ENCODE results near the gene PMS1. TPM values are rescaled to one million over a fixed set of nuclear protein-coding genes. Genes with fewer than 3 reads are reported as not detected.

PMS1 gene
- total RNA-seq, 2 donors from 2014 or later = 35.2 to 38.3 TPM

DNA sequence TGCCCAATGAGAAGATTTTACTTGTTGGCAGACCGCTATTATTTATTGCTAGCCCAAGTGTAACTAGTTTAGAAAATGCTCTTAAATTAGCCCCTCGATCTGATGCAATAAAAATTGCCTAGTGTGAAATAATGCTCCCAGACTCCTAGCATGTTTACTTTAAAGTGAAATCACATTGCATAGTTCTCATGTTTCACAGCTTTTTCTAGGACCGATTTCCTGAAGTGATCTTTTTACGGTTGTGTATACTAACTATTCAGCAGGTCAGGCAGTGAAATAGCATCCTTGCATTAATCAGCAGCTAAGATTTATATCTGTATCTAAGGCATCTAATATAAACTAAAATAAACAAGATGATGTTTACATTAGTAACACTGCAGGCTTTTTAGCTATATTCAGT, 52.4 kb downstream of the PMS1 start:
- no peak for DNase-seq (ENCODE audit: low spot score in 2 of 2)
- ATAC-seq = no peak
- H3K27ac Mint-ChIP-seq = no peak overlapping the region
- H3K9me3 Mint-ChIP-seq = no peaks in the 10 kb centered on the region
- peaks cover 4 to 6% of the 10 kb centered on the region in 2 donors for H3K36me3 Mint-ChIP-seq

DNA sequence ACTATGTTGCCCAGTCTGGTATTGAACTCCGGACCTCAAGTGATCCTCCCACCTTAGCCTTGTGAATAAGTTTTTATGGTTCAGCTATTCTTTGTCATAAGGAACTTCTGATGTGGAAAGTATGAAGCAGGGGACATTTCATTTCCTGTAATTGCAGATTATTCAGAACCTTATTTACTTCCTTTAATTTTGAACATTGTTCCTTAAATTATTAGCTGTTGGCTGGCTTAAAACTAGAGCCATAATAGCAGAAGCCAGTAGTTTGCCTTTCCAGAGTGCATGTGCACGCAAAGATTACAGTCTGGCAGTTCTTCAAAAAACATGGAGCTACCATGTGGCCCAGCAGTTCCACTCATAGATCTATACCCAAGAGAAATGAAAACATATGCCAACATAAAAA, 53.1 kb downstream of the PMS1 start:
- DNase-seq (ENCODE audit: low spot score in 2 of 2) (no peak), ATAC-seq (no peak)
- no peak overlapping the region for H3K27ac Mint-ChIP-seq
- H3K9me3 Mint-ChIP-seq = no peaks in the 10 kb centered on the region
- peaks cover 4 to 13% of the 10 kb centered on the region in 2 donors for H3K36me3 Mint-ChIP-seq

DNA sequence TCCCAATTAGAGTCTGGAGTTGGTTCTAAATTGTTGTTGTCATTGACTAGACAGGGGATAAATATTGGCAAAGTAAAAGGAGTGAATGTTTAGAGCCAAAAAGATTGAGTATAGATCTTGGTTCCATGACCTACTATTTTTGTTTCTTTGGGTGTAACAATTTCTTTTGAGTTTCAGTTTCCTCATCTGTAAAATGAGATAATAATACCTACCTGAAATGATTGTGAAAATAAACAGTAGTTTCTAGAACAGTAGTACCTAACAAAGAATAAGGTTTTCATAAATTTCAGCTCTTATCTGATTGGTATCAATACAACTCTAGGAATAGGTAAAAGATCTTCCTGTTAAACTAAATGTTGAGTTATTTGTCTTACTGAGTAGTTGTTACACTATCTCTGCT, 56.8 kb downstream of the PMS1 start:
- no peaks in the 10 kb centered on the region for H3K9me3 Mint-ChIP-seq
- no peak for ATAC-seq
- H3K27ac Mint-ChIP-seq = no peak overlapping the region
- no peak for DNase-seq (ENCODE audit: low spot score in 2 of 2)
- H3K36me3 Mint-ChIP-seq = peaks cover 4 to 20% of the 10 kb centered on the region in 2 donors

DNA sequence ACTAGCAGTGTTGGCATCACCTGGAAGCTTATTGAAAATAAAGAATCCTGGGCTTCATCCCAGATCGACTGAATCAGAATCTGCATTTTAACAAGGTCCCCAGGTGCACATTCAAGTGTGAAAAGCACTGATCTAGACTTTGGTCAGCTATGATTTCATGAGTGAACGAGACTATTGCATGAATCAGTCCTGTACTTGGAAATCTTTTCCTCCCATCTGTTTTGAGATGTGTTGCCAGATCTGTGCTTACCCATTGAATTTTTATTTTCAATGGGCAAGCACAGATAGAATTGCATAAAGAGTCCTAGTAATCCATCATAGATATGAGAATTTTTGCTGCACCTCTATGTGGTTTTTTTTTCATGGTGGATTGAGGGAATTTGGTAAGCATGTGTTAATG, 64.0 kb downstream of the PMS1 start:
- H3K36me3 Mint-ChIP-seq = peaks cover 6 to 20% of the 10 kb centered on the region in 2 donors
- ATAC-seq = no peak
- H3K27ac Mint-ChIP-seq = no peak overlapping the region
- DNase-seq (ENCODE audit: low spot score in 2 of 2) = no peak
- no peaks in the 10 kb centered on the region for H3K9me3 Mint-ChIP-seq

DNA sequence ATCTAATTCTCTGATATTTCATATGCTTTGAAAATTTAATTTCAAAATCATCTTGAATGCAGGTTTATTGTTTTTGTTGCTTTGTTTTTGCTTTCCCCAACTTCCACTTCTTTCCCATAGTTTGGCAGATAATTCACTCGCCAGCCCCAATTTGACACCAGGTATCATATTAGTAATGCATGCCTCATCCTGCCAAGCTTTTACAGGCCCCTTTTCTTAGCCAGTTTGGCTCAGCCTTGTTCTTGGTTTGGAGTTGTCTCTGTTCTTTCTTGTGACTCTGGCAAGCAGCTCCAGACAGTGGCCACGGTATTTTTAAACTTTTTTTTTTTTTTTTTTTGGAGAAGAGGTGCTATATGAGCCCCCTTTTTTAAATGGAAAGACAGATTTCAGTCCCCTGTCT, 65.3 kb downstream of the PMS1 start:
- Mint-ChIP-seq H3K36me3 (peaks cover 11 to 22% of the 10 kb centered on the region in 2 donors), H3K9me3 (no peaks in the 10 kb centered on the region), H3K27ac (no peak overlapping the region)
- DNase-seq (ENCODE audit: low spot score in 2 of 2) (no peak), ATAC-seq (no peak)

DNA sequence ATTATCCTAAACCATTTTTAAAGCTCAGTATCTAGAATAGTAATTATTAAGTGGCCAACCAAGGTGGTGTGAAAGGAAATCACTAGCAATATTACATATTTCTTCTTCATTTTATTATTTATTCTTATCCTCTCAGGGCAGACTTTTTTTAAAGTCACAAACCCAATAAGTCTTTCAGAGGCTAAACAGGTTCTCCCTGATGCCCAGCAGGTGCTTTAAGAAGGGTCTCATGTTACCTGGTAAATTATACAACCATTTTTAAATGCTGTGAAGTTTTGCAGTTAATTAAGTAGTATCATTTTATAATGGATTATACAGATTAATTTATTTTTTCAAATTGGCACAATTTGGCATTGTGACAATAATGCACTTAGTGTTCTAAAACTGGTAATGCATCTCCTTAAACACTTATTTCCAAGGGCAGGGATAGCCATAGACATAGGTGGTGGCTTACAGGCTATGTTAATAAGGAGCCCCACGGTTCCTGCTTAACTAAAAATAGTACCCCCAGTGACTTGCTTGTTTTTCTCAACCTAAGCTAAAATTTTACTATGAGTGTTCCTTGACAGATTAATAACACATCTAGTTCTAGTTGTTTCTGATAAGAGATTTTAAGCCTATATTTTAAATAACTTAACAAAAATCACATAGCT, 67.0 kb downstream of the PMS1 start:
- ATAC-seq (no peak), DNase-seq (ENCODE audit: low spot score in 2 of 2) (no peak)
- Mint-ChIP-seq H3K9me3 (no peaks in the 10 kb centered on the region), H3K36me3 (peaks cover 12 to 24% of the 10 kb centered on the region in 2 donors), H3K27ac (no peak overlapping the region)

DNA sequence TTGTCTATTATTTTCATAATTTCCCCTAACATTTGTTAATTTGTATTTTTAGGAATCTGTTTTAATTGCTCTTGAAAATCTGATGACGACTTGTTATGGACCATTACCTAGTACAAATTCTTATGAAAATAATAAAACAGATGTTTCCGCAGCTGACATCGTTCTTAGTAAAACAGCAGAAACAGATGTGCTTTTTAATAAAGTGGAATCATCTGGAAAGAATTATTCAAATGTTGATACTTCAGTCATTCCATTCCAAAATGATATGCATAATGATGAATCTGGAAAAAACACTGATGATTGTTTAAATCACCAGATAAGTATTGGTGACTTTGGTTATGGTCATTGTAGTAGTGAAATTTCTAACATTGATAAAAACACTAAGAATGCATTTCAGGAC, 69.9 kb downstream of the PMS1 start:
- Mint-ChIP-seq H3K36me3 (peaks cover 6 to 11% of the 10 kb centered on the region in 2 donors), H3K27ac (no peak overlapping the region), H3K9me3 (no peaks in the 10 kb centered on the region)
- ATAC-seq = no peak
- no peak for DNase-seq (ENCODE audit: low spot score in 2 of 2)

DNA sequence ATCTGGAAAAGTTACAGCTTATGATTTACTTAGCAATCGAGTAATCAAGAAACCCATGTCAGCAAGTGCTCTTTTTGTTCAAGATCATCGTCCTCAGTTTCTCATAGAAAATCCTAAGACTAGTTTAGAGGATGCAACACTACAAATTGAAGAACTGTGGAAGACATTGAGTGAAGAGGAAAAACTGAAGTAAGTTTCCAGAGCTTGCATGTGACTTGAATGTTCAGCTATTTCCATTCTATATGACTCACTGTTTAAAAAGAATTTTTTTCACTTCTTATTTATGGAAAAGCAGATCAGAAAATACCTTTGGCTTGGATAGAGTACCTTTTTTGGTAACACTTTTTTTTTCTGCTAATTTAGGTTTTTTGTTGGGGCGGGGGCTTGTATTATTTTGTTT, 70.7 kb downstream of the PMS1 start:
- DNase-seq (ENCODE audit: low spot score in 2 of 2) (no peak), ATAC-seq (no peak)
- Mint-ChIP-seq H3K9me3 (no peaks in the 10 kb centered on the region), H3K36me3 (peaks cover 6 to 11% of the 10 kb centered on the region in 2 donors), H3K27ac (no peak overlapping the region)

DNA sequence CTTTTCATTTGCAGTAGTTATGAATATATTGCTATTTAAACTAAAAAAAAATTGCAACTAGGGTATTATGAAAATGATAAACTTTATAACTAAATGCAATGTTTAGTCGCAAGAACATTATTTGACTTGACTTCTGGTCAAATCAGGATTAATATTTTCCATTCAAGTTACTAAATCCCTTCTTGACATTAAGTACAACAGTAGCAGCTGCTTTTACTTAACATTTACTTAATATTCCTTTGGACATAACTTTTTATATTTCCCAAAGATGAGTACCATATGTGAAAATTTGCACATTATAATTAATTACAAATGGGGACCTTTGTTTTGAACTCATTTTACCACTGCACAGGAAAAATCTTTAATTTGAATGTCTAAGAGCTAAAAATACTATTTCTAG, 74.0 kb downstream of the PMS1 start:
- H3K27ac Mint-ChIP-seq = peak overlapping the region in 1 of 2 donors; percentile 9

DNA sequence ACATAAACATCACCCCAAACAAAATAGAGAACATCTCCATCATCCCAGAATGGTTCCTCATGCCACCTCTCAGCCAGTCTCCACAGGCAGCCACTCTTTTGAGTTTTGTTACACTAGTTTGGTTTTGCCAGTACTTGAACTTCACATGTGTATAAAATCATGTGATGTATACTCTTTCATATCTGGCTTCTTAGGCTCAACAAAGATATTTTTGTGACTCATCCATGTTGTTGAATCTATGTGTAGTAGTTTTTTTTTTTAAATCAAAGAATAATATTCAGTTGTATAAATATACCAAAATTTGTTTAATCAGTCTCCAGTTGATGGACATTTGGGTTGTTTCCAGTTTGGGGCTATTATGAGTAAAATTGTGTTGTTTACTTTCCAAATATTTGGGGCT, 75.9 kb downstream of the PMS1 start:
- ATAC-seq (no peak), DNase-seq (ENCODE audit: low spot score in 2 of 2) (no peak)
- H3K36me3 Mint-ChIP-seq = peaks cover under 1 to 15% of the 10 kb centered on the region in 2 donors
- H3K9me3 Mint-ChIP-seq = no peaks in the 10 kb centered on the region
- no peak overlapping the region for H3K27ac Mint-ChIP-seq

More for the DNA sequence above, 74.0 kb downstream of the PMS1 start:
- no peaks in the 10 kb centered on the region for H3K9me3 Mint-ChIP-seq
- peaks cover 11 to 21% of the 10 kb centered on the region in 2 donors for H3K36me3 Mint-ChIP-seq
- DNase-seq (ENCODE audit: low spot score in 2 of 2) (no peak), ATAC-seq (no peak)

DNA sequence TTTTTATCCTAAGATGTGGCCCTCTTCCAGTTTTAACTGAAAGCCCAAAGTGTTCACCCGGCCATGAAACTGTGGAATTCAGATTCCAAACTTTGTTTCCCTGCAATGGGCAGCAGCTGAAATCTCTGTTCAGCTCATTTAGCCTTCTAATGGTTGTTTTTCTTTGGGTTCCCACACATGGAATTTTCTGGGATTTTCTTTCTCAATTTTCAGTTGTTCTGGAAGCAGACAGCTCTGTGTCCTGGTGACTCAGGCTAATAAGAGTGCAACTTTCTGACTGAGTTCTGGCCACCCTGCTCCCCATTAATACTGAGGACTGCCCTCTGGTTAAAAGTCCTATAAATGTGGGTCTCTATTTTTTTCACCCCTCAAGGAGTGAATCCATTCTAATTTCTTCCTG, 78.5 kb downstream of the PMS1 start:
- ATAC-seq (no peak), DNase-seq (ENCODE audit: low spot score in 2 of 2) (no peak)
- Mint-ChIP-seq H3K27ac (no peak overlapping the region), H3K36me3 (peaks cover 0 to 15% of the 10 kb centered on the region in 2 donors), H3K9me3 (no peaks in the 10 kb centered on the region)

DNA sequence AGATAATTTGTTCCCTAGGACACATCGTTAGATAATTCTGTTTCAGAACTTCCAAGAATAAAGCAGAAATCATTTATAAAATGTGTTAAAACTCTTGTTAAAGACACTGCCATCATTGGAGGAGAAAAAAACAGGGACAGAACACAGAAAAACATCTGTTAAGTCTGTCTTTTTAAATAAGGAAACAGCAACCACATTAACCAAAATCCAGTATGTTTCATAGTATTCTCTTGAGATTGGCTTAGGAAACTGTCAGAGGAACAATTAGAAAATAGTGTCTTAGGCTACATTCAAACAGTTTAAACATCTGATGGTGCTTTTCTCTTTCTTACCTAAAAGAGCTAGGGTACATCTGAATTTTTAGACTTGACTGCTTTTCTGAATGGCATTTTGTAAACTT, 81.6 kb downstream of the PMS1 start:
- H3K27ac Mint-ChIP-seq = no peak overlapping the region
- DNase-seq (ENCODE audit: low spot score in 2 of 2) (no peak), ATAC-seq (no peak)
- no peaks in the 10 kb centered on the region for H3K9me3 Mint-ChIP-seq
- peaks cover 4 to 15% of the 10 kb centered on the region in 2 donors for H3K36me3 Mint-ChIP-seq

DNA sequence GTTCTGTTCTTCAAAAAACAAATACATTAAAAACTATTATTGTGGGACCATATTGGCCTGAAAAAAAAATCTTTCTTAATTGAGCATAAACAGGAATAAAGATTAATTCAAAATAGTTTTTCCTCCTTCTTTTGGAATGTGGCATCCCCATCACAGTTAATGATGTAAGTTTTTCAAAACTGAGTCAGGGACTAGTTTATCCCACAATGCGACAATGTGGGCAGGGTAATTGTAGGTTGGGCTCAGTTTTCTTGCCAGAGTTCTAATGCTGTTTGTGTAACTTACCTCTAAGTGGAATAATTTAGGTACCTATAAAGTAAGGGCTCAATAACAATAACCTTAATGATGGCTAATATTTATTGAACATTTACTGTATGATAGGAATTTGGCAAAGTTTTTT, 82.0 kb downstream of the PMS1 start:
- ATAC-seq (no peak), DNase-seq (ENCODE audit: low spot score in 2 of 2) (no peak)
- peaks cover 4 to 15% of the 10 kb centered on the region in 2 donors for H3K36me3 Mint-ChIP-seq
- H3K27ac Mint-ChIP-seq = no peak overlapping the region
- H3K9me3 Mint-ChIP-seq = no peaks in the 10 kb centered on the region

DNA sequence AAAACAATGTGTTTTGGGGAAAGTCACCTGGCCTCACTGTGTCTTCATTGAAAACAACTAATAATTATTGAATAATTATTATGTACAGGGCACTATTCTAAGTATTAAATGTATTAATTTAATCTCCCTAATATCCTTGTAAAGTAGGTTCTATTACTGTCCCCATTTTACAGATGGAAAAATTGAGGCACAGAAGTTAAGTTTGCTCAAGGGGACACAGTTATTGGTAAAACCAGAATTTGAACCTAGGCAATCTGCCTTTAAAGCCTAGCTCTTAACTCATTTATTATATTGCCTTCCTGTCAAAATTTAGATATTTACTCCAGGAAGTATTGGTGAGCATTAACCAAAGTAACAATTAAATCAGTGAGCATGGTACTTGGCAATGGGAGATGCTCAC, 84.6 kb downstream of the PMS1 start:
- Mint-ChIP-seq H3K36me3 (peaks cover 0 to 13% of the 10 kb centered on the region in 2 donors), H3K9me3 (no peaks in the 10 kb centered on the region), H3K27ac (no peak overlapping the region)
- DNase-seq (ENCODE audit: low spot score in 2 of 2) (no peak), ATAC-seq (no peak)

DNA sequence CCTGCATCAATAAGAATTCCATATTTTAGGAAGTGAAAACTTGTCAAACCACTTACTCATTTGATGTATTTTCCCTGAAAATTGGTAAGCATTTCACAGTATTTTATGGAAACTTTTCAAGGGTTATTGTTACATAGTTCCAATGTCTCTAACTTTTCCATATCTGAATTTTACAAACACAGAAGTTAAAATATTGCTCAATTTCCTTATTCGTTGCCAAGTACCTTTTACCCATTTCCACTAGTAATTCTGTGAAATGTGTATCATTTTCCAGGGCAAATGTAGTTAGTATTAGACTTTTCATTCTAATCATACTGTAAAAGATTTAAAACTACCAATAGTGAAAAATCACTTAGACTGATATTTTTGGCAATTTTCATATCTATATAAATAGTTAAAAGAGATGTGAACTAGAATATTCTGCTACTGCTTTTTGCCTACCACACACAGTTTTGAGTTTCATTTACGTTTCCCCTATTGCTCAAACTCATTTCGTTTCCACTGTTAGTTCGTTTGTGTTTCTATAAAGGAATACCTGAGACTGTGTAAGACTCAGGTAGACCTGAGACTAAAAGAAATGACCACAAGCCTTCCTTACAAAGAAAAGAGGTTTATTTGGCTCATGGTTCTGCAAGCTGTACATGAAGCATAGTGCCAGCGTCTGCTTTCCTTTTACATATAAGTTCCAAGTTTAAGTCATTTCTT, 86.3 kb downstream of the PMS1 start:
- Mint-ChIP-seq H3K36me3 (peaks cover 12 to 30% of the 10 kb centered on the region in 2 donors), H3K9me3 (peaks cover 5 to 6% of the 10 kb centered on the region in 2 donors), H3K27ac (no peak overlapping the region)
- ATAC-seq = no peak
- DNase-seq (ENCODE audit: low spot score in 2 of 2) = no peak

DNA sequence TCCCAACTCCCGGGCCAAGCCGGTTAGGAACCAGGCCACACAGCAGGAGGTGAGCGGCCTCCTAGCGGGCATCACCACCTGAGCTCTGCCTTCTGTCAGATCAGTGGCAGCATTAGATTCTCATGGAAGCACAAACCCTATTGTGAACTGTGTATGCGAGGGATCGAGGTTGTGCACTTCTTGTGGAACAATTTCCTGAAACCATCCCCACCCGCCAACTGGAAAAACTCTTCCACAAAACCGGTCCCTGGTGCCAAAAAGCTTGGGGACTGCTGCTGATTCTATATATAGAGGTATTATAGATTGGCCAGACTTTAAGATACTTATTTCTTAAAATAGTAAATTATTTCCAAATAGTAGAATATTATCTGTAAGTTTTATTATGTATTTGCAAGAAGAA, 89.4 kb downstream of the PMS1 start:
- DNase-seq (ENCODE audit: low spot score in 2 of 2) (no peak), ATAC-seq (no peak)
- peak overlapping the region in 1 of 2 donors; percentile 8 for H3K27ac Mint-ChIP-seq
- H3K36me3 Mint-ChIP-seq = peaks cover 24 to 48% of the 10 kb centered on the region in 2 donors
- H3K9me3 Mint-ChIP-seq = peaks cover 6 to 10% of the 10 kb centered on the region in 2 donors

DNA sequence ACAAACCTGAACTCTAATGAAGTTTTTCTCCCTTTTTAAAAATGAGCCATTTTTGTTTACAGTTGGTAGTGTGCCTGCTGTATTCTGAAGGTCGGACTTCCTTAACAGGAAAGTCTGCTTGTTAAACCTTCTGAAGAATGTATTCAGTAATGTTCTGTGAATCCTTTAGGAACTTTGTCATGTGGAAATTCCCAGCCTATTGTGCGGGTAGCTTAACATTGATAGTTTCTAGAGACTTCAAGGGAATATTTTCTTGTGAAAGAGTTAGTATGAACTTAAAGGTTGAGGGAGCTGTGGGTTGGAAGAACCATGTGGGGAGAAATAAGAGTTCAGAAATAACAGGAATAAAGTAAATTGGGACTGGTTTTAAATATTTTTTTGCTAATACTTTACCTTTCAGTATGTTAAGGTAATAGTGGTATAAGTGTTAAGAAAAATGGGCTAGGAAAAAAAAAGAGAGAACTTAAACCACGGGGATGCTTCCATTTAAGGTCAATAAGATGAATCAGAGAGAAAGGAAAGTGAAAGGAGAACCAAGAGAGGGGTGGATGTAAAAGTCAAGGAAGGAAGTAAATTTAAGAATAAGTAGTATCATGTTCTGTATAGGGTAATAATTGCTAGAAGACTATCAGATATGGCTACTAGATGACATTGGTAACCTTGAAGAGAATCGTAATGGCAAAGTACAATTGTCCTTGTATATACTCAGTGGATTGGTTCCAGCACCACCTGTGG, 90.5 kb downstream of the PMS1 start:
- ATAC-seq (peak; percentile 63 to 71), DNase-seq (ENCODE audit: low spot score in 2 of 2) (no peak)
- H3K36me3 Mint-ChIP-seq = peaks cover 24 to 48% of the 10 kb centered on the region in 2 donors
- peak overlapping the region; percentile 3 to 71 for H3K27ac Mint-ChIP-seq
- H3K9me3 Mint-ChIP-seq = peaks cover 6 to 10% of the 10 kb centered on the region in 2 donors
